Measurements from ENCODE around the gene CDH22. TPM values are rescaled to one million over a fixed set of nuclear protein-coding genes. Genes with fewer than 3 reads are reported as not detected.

CDH22 gene
- total RNA-seq, 1 donor from 2014 or later: 1.7 TPM

DNA sequence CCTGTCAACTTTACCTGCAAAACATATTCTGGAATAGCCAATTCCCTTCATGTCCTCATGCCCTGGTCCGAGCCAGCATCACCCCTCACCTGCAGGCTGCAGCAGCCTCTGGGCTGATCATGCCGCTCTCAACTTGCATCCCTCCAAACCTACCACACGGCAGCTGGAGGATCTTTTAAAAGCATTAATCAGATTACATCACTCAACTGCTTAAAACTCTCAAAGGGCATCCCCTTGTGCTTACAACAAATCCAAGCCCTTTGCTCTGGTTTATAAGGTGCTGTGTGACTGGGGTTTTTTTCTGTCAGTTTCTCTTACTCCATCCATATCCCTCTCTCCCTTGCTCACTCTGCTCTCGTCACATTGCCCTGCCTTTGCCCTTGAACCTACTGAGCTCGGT, 166.2 kb downstream of the CDH22 start:
- Histone ChIP-seq H3K4me1 (peaks cover 10% of the 10 kb centered on the region), H3K27me3 (no peaks in the 10 kb centered on the region), H3K4me3 (no peak overlapping the region), H3K27ac (no peak overlapping the region), H3K9me3 (no peaks in the 10 kb centered on the region), H3K36me3 (no peaks in the 10 kb centered on the region)
- no peak for DNase-seq (ENCODE audit: extremely low spot score in 2 of 2)
- TF ChIP-seq POLR2A (IDR thresholded peaks at IDR 0.05) (no peak), POLR2AphosphoS5 (IDR thresholded peaks at IDR 0.05; ENCODE audit: insufficient read depth in 1 of 2, low read depth in 1 of 2) (no peak)
- TF ChIP-seq, protein P1, sequence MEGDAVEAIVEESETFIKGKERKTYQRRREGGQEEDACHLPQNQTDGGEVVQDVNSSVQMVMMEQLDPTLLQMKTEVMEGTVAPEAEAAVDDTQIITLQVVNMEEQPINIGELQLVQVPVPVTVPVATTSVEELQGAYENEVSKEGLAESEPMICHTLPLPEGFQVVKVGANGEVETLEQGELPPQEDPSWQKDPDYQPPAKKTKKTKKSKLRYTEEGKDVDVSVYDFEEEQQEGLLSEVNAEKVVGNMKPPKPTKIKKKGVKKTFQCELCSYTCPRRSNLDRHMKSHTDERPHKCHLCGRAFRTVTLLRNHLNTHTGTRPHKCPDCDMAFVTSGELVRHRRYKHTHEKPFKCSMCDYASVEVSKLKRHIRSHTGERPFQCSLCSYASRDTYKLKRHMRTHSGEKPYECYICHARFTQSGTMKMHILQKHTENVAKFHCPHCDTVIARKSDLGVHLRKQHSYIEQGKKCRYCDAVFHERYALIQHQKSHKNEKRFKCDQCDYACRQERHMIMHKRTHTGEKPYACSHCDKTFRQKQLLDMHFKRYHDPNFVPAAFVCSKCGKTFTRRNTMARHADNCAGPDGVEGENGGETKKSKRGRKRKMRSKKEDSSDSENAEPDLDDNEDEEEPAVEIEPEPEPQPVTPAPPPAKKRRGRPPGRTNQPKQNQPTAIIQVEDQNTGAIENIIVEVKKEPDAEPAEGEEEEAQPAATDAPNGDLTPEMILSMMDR (IDR thresholded peaks at IDR 0.05): no peak
- intact Hi-C loops (cut with DNase I): no loop called here

DNA sequence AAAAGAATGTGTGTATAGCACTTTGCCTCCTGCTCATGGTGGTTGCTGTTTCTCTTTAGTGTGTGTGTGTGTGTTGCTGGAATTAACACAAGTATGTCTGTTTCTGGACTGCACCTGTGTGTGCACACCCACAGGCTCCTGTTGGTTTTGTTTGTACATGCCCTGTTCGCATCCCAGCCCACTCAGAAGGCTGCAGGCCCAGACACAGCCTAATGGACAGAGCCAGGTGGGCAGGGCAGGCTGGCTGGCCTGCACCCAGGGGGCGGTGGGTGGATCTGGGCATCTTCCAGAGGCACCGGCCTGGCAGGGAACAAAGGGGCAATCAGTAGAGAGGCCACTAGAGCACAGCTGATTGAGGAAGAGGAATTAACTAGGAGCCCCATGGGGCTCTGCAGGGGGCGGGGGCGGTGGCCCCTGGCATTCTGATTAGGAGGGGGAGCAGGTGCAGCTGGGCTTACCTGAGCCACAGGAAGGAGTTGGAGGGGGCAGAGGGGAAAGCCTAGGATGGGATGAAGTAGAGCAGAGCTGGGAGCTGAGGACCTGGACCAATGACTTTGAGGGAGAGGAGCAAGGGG, 168.3 kb downstream of the CDH22 start:
- Histone ChIP-seq H3K9me3 (no peaks in the 10 kb centered on the region), H3K27me3 (no peaks in the 10 kb centered on the region), H3K36me3 (no peaks in the 10 kb centered on the region), H3K4me1 (peaks cover 10% of the 10 kb centered on the region), H3K27ac (no peak overlapping the region), H3K4me3 (no peak overlapping the region)
- intact Hi-C loops (cut with DNase I): no loop called here
- no peak for DNase-seq (ENCODE audit: extremely low spot score in 2 of 2)
- TF ChIP-seq POLR2A (IDR thresholded peaks at IDR 0.05) (no peak), POLR2AphosphoS5 (IDR thresholded peaks at IDR 0.05; ENCODE audit: insufficient read depth in 1 of 2, low read depth in 1 of 2) (no peak)

DNA sequence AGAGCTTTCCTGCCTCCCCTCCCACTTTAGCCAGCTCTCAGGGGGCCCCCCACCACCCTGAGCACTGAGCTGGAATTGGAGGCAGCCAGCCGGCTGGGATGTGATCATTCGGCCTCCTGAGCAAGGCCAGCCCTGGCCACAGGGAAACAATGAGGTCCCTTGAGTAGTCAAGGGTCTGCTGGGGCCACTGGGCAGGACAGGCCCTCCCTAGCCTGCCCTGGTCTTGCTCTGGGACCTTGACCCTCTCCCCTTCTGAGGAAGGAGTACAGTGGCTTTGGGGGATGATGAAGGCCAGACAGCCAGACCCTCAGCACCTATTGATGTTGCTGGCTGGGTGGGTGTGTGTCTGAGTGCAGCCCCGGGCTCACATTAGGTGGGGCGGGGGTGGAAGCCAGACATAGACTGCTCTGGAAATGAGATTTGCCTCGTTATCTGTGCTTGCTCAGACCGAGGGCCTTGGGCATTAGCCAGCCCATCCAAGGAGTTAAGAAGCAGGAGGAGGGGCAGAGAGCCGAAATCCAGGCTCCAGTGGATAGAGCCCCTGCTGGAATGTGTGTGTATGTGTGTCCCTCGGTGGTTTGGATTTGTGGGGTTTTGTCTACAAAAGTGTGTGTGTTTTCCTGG, 168.9 kb downstream of the CDH22 start:
- DNase-seq (ENCODE audit: extremely low spot score in 2 of 2): no peak
- intact Hi-C loops (cut with DNase I): no loop called here

DNA sequence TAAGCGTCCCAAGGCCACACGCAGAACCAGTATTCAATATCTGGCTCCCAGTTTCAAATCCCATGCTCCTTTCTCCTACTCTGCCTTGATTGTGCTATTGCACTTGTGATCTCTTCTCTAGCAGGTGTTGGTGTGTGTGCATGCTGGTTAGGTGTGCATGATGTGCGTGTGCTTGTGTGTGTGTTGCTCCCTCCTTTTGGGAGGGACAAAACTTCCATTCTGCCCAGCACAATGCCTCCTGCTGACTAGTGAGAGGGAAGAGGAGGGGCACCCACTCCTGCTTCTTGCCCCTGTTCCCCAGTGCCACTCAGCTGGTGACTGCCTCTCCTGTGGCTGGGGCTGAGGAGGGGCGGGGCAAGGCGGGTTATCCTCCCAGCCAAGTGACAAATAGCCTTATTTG, 170.5 kb downstream of the CDH22 start:
- no peaks in the 10 kb centered on the region for H3K27me3 ChIP-seq
- intact Hi-C loops (cut with DNase I): no loop called here
- no peaks in the 10 kb centered on the region for H3K36me3 ChIP-seq
- no peak for DNase-seq (ENCODE audit: extremely low spot score in 2 of 2)
- H3K4me1 ChIP-seq: peaks cover 10% of the 10 kb centered on the region
- no peak overlapping the region for H3K27ac ChIP-seq
- TF ChIP-seq POLR2A (IDR thresholded peaks at IDR 0.05) (no peak), POLR2AphosphoS5 (IDR thresholded peaks at IDR 0.05; ENCODE audit: insufficient read depth in 1 of 2, low read depth in 1 of 2) (no peak)
- TF ChIP-seq, protein P1 (IDR thresholded peaks at IDR 0.05): no peak
- H3K9me3 ChIP-seq: no peaks in the 10 kb centered on the region
- no peak overlapping the region for H3K4me3 ChIP-seq

More for the DNA sequence above, 168.9 kb downstream of the CDH22 start:
- no peaks in the 10 kb centered on the region for H3K27me3 ChIP-seq
- H3K36me3 ChIP-seq: no peaks in the 10 kb centered on the region
- H3K27ac ChIP-seq: no peak overlapping the region
- no peak overlapping the region for H3K4me3 ChIP-seq
- TF ChIP-seq POLR2A (IDR thresholded peaks at IDR 0.05) (no peak), POLR2AphosphoS5 (IDR thresholded peaks at IDR 0.05; ENCODE audit: insufficient read depth in 1 of 2, low read depth in 1 of 2) (no peak)
- TF ChIP-seq, protein P1 (IDR thresholded peaks at IDR 0.05): no peak
- H3K9me3 ChIP-seq: no peaks in the 10 kb centered on the region
- H3K4me1 ChIP-seq: peaks cover 10% of the 10 kb centered on the region

DNA sequence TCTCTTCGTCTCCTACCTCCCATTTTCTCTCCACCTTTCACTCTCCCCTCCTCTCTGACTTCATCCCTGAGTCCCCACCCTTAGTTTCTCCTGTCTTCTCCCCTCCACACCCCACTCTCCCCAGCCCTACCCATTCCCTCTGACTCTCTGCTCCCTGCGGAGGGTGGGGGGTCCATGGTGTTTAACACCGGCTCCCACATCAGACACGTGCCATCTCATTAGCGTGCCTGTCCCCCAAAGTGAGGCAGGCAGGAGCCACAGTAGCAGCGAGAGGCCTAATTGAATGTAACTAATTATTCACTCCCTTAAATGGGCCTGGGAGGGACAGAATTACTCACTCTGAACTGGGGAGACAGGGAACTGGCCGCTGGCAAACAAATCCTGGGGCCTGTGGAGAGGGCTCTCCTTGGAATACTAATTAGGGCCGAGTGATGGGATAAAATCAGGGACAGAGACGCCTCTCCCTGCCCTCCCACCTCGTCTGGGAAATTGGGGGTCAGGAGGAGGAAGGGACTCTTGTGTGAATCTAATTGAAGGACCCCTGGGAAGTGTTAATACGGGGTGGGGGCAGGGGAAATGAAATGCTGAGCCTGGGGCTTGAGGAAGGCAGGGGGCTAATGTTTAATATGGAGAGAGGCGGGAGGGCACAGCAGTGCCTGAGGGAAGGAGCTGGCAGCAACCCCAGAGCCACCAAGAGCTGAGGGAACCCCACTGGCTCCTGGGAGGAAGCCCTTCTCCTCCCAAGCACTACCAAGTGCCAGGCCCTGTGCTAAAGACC, 172.3 kb downstream of the CDH22 start:
- Histone ChIP-seq H3K9me3 (no peaks in the 10 kb centered on the region), H3K27ac (no peak overlapping the region), H3K27me3 (no peaks in the 10 kb centered on the region), H3K4me3 (no peak overlapping the region), H3K4me1 (peaks cover 10% of the 10 kb centered on the region), H3K36me3 (no peaks in the 10 kb centered on the region)
- TF ChIP-seq POLR2AphosphoS5 (IDR thresholded peaks at IDR 0.05; ENCODE audit: insufficient read depth in 1 of 2, low read depth in 1 of 2): no peak
- TF ChIP-seq POLR2A (IDR thresholded peaks at IDR 0.05): no peak
- TF ChIP-seq, protein P1 (IDR thresholded peaks at IDR 0.05): no peak
- intact Hi-C loops (cut with DNase I): no loop called here
- DNase-seq (ENCODE audit: extremely low spot score in 2 of 2): no peak
